Activated CD4-positive, alpha-beta memory T cell treated with anti-CD3 and anti-CD28 coated beads, Interleukin-2, amount 10 ng/mL, durations not matched to agents 7 days and 5 days (primary cell): ENCODE measurements around the gene IL4R. TPM values are rescaled to one million over a fixed set of nuclear protein-coding genes. Genes with fewer than 3 reads are reported as not detected.
A peak's percentile ranks its signal among the peaks of the same experiment; 100 is the strongest.

Experiments
- CTCF ChIA-PET: fragments of 350-600 bp; sonication (Branson Sonifier 250); formaldehyde crosslinking; loops from one replicate; lab custom pipeline; 2021; ENCODE audit warnings: antibody characterized with exemption, inconsistent platforms; lab: Charles Lee
- POLR2A ChIA-PET: fragments of 350-600 bp; sonication (Branson Sonifier 250); formaldehyde crosslinking; loops from one replicate; lab custom pipeline; 2021; ENCODE audit warnings: antibody characterized with exemption; lab: Charles Lee
- DNase-seq: peaks from one replicate; pipeline ENCODE4 v3.0.0-alpha.2; 2020
- H3K27ac Mint-ChIP-seq: one replicate; pipeline ENCODE4 v1.8.0; 2021; ENCODE audit warnings: mild to moderate bottlenecking, mixed read lengths
- H3K27me3 Mint-ChIP-seq: one replicate; pipeline ENCODE4 v1.8.0; 2021; ENCODE audit warnings: mixed read lengths
- H3K36me3 Mint-ChIP-seq: one replicate; pipeline ENCODE4 v1.8.0; 2021; ENCODE audit warnings: low read depth, mixed read lengths
- H3K4me1 Mint-ChIP-seq: one replicate; pipeline ENCODE4 v1.8.0; 2021; ENCODE audit warnings: mixed read lengths
- H3K4me3 Mint-ChIP-seq: one replicate; pipeline ENCODE4 v1.8.0; 2021; ENCODE audit warnings: mild to moderate bottlenecking, mixed read lengths
- H3K9me3 Mint-ChIP-seq: one replicate; pipeline ENCODE4 v1.8.0; 2021; ENCODE audit warnings: mixed read lengths
- total RNA-seq, 2 experiments: library from RNA; stranded (reverse); gene quantifications; one replicate each; pipeline ENCODE4 v1.2.3, GENCODE V29; 2021

The IL4R gene
- total RNA-seq, 2 experiments from 2014 or later = 257 to 268 TPM

- Mint-ChIP-seq H3K27me3 (no peaks in the 10 kb centered on the region), H3K36me3 (peaks cover 84% of the 10 kb centered on the region), H3K4me3 (peak overlapping the region; percentile 97), H3K27ac (peak overlapping the region; percentile 98), H3K4me1 (peaks cover 73% of the 10 kb centered on the region), H3K9me3 (no peaks in the 10 kb centered on the region)
- POLR2A ChIA-PET = interaction anchor here (0.8 to 10.1 kb wide), 31 partner anchors 10 to 148 kb away, joined by 3 to 448 read pairs (median 8); partner anchors contain the start of genes IL21R, KDM8 and NSMCE1
- DNase-seq = no peak
- CTCF ChIA-PET = interaction anchor here (0.5 to 10.1 kb wide), 15 partner anchors 19 to 148 kb away, joined by 3 to 146 read pairs (median 5); partner anchors contain the start of gene KDM8
Measured at GRCh38 chr16:27317738-27318391, 4.1 kb downstream of the IL4R start.

- Mint-ChIP-seq H3K36me3 (peaks cover 90% of the 10 kb centered on the region), H3K27me3 (no peaks in the 10 kb centered on the region), H3K27ac (peak overlapping the region; percentile 98), H3K4me3 (peak overlapping the region; percentile 97), H3K4me1 (peaks cover 75% of the 10 kb centered on the region), H3K9me3 (no peaks in the 10 kb centered on the region)
- ChIA-PET POLR2A (interaction anchor here (0.6 to 10.1 kb wide), 31 partner anchors 9 to 175 kb away, joined by 3 to 448 read pairs (median 8); partner anchors contain the start of genes IL21R, KDM8 and NSMCE1), CTCF (interaction anchor here (0.5 to 10.1 kb wide), 19 partner anchors 20 to 149 kb away, joined by 3 to 146 read pairs (median 4); partner anchors contain the start of gene KDM8)
- peak; percentile 72 for DNase-seq
Measured at GRCh38 chr16:27318392-27319256, 4.8 kb downstream of the IL4R start.

GRCh38 chr16:27319257-27319965 lies 5.6 kb downstream of the IL4R start:
- DNase-seq = no peak
- Mint-ChIP-seq H3K4me1 (peaks cover 83% of the 10 kb centered on the region), H3K27ac (peak overlapping the region; percentile 98), H3K9me3 (no peaks in the 10 kb centered on the region), H3K27me3 (no peaks in the 10 kb centered on the region), H3K36me3 (peaks cover 94% of the 10 kb centered on the region), H3K4me3 (peak overlapping the region; percentile 97)
- ChIA-PET CTCF (interaction anchor here (0.9 to 10.1 kb wide), 12 partner anchors 21 to 150 kb away, joined by 3 to 146 read pairs (median 6); partner anchors contain the start of gene KDM8), POLR2A (interaction anchor here (0.6 to 10.1 kb wide), 21 partner anchors 9 to 175 kb away, joined by 3 to 448 read pairs (median 21); partner anchors contain the start of genes IL21R, KDM8 and NSMCE1)

GRCh38 chr16:27320261-27321012 lies 6.7 kb downstream of the IL4R start:
- Mint-ChIP-seq H3K4me1 (peaks cover 90% of the 10 kb centered on the region), H3K27me3 (no peaks in the 10 kb centered on the region), H3K9me3 (no peaks in the 10 kb centered on the region), H3K27ac (peak overlapping the region; percentile 98), H3K4me3 (peak overlapping the region; percentile 34), H3K36me3 (peaks cover 93% of the 10 kb centered on the region)
- ChIA-PET POLR2A (interaction anchor here (0.7 to 10.1 kb wide), 9 partner anchors 9 to 147 kb away, joined by 3 to 448 read pairs (median 7); partner anchors contain the start of gene NSMCE1), CTCF (interaction anchor here (1.2 to 10.1 kb wide), 8 partner anchors 22 to 141 kb away, joined by 3 to 146 read pairs (median 9); no protein-coding TSS in a partner anchor)
- no peak for DNase-seq

- Mint-ChIP-seq H3K9me3 (no peaks in the 10 kb centered on the region), H3K4me1 (peaks cover 95% of the 10 kb centered on the region), H3K27ac (peak overlapping the region; percentile 61), H3K27me3 (no peaks in the 10 kb centered on the region), H3K4me3 (peak overlapping the region; percentile 44), H3K36me3 (peaks cover 92% of the 10 kb centered on the region)
- POLR2A ChIA-PET = interaction anchor here (0.8 to 10.1 kb wide), 5 partner anchors 10 to 91 kb away, joined by 3 to 448 read pairs (median 6); partner anchors contain the start of gene NSMCE1
- no peak for DNase-seq
- CTCF ChIA-PET = interaction anchor here (1.2 to 10.1 kb wide), 4 partner anchors 47 to 142 kb away, joined by 4 to 146 read pairs (median 9); no protein-coding TSS in a partner anchor
Measured at GRCh38 chr16:27321013-27321915, 7.5 kb downstream of the IL4R start.

GRCh38 chr16:27322858-27323780 lies 9.3 kb downstream of the IL4R start:
- H3K27ac Mint-ChIP-seq = peak overlapping the region; percentile 34
- ChIA-PET POLR2A (interaction anchor here (1.3 to 10.1 kb wide), 4 partner anchors 16 to 84 kb away, joined by 3 to 448 read pairs (median 4); no protein-coding TSS in a partner anchor), CTCF (interaction anchor here (2.7 to 10.1 kb wide), 2 partner anchors 87 to 92 kb away, joined by 10 to 146 read pairs; no protein-coding TSS in a partner anchor)
- peaks cover 88% of the 10 kb centered on the region for H3K36me3 Mint-ChIP-seq
- no peaks in the 10 kb centered on the region for H3K9me3 Mint-ChIP-seq
- no peak overlapping the region for H3K4me3 Mint-ChIP-seq
- DNase-seq = no peak
- no peaks in the 10 kb centered on the region for H3K27me3 Mint-ChIP-seq
- peaks cover 95% of the 10 kb centered on the region for H3K4me1 Mint-ChIP-seq

GRCh38 chr16:27323781-27324561 lies 10.2 kb downstream of the IL4R start:
- no peaks in the 10 kb centered on the region for H3K27me3 Mint-ChIP-seq
- CTCF ChIA-PET = interaction anchor here (10.1 kb wide), 1 partner anchor 88 kb away, joined by 146 read pairs; no protein-coding TSS in a partner anchor
- POLR2A ChIA-PET = interaction anchor here (1.3 to 10.1 kb wide), 4 partner anchors 7 to 85 kb away, joined by 3 to 448 read pairs (median 43); no protein-coding TSS in a partner anchor
- peaks cover 86% of the 10 kb centered on the region for H3K36me3 Mint-ChIP-seq
- H3K4me3 Mint-ChIP-seq = no peak overlapping the region
- no peak for DNase-seq
- H3K9me3 Mint-ChIP-seq = no peaks in the 10 kb centered on the region
- H3K4me1 Mint-ChIP-seq = peaks cover 95% of the 10 kb centered on the region
- peak overlapping the region; percentile 61 for H3K27ac Mint-ChIP-seq

GRCh38 chr16:27324851-27325301 lies 11.1 kb downstream of the IL4R start:
- H3K4me3 Mint-ChIP-seq = no peak overlapping the region
- POLR2A ChIA-PET = interaction anchor here (1.4 to 7.3 kb wide), 3 partner anchors 8 to 145 kb away, joined by 3 to 82 read pairs (median 15); no protein-coding TSS in a partner anchor
- DNase-seq = no peak
- peaks cover 85% of the 10 kb centered on the region for H3K36me3 Mint-ChIP-seq
- H3K27me3 Mint-ChIP-seq = no peaks in the 10 kb centered on the region
- peak overlapping the region; percentile 68 for H3K27ac Mint-ChIP-seq
- no peaks in the 10 kb centered on the region for H3K9me3 Mint-ChIP-seq
- peaks cover 94% of the 10 kb centered on the region for H3K4me1 Mint-ChIP-seq
- CTCF ChIA-PET = no interaction called here

GRCh38 chr16:27325736-27326135 lies 12.0 kb downstream of the IL4R start:
- POLR2A ChIA-PET = interaction anchor here (0.7 to 7.3 kb wide), 7 partner anchors 9 to 257 kb away, joined by 3 to 82 read pairs (median 7); no protein-coding TSS in a partner anchor
- peak overlapping the region; percentile 19 for H3K4me3 Mint-ChIP-seq

More at GRCh38 chr16:27325736-27326135, 12.0 kb downstream of the IL4R start:
- H3K9me3 Mint-ChIP-seq = no peaks in the 10 kb centered on the region
- CTCF ChIA-PET = interaction anchor here (1.3 to 3.3 kb wide), 2 partner anchors 91 to 95 kb away, joined by 7 to 10 read pairs; no protein-coding TSS in a partner anchor
- peaks cover 92% of the 10 kb centered on the region for H3K4me1 Mint-ChIP-seq
- H3K27me3 Mint-ChIP-seq = no peaks in the 10 kb centered on the region
- peaks cover 86% of the 10 kb centered on the region for H3K36me3 Mint-ChIP-seq
- DNase-seq = no peak
- H3K27ac Mint-ChIP-seq = peak overlapping the region; percentile 86
